ENCODE measurements around the gene PTPN12.

GRCh38 chr7:77657427-77658224 lies 120.5 kb downstream of the PTPN12 start:
- TF ChIP-seq CTCF (conservative IDR thresholded peaks at IDR 0.05) (peak; percentile 73), EZH2 (IDR thresholded peaks at IDR 0.05; ENCODE audit: low read depth) (no peak)

Measured in PC-9 (cell line).